ENCODE results near the gene FERMT1.

The FERMT1 gene

DNA sequence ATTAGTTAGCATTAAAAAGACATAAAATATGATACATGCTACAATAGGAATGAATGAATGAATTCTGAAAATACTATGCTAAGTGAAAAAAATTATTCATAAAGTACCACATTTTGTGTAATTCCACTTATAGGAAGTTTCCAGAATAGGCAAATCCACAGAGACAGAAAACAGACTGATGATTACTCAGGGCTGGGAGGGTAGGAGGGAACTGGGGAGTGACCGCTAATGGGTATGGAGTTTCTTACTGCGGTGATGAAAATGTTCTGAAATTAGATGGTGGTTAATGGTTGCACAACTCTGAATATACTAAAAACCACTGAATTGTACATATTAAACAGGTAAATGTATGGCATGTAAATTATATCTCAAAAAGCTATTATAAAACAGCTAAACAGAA is 22.6 kb downstream of the FERMT1 start:
- Histone ChIP-seq H3K27ac (ENCODE audit: insufficient read depth, low read length, poor library complexity, severe bottlenecking) (no peak overlapping the region), H3K9me3 (ENCODE audit: control insufficient read depth, low read length) (no peaks in the 10 kb centered on the region), H3K4me3 (ENCODE audit: insufficient read depth, low read depth, low read length, poor library complexity, severe bottlenecking) (no peak overlapping the region), H3K4me1 (ENCODE audit: control insufficient read depth, insufficient read depth, low read length, poor library complexity, severe bottlenecking) (no peaks in the 10 kb centered on the region), H3K27me3 (replicated peaks; ENCODE audit: control insufficient read depth, insufficient read depth, low read length, poor library complexity, severe bottlenecking) (no peaks in the 10 kb centered on the region), H3K36me3 (ENCODE audit: control insufficient read depth, insufficient read depth, low read length) (no peaks in the 10 kb centered on the region)
- DNase-seq: no peak

- no peak overlapping the region for H3K4me3 ChIP-seq (ENCODE audit: insufficient read depth, low read depth, low read length, poor library complexity, severe bottlenecking)
- H3K36me3 ChIP-seq (ENCODE audit: control insufficient read depth, insufficient read depth, low read length): no peaks in the 10 kb centered on the region
- H3K27ac ChIP-seq (ENCODE audit: insufficient read depth, low read length, poor library complexity, severe bottlenecking): no peak overlapping the region
- H3K9me3 ChIP-seq (ENCODE audit: control insufficient read depth, low read length): no peaks in the 10 kb centered on the region
- H3K4me1 ChIP-seq (ENCODE audit: control insufficient read depth, insufficient read depth, low read length, poor library complexity, severe bottlenecking): no peaks in the 10 kb centered on the region
- no peak for DNase-seq
- H3K27me3 ChIP-seq (replicated peaks; ENCODE audit: control insufficient read depth, insufficient read depth, low read length, poor library complexity, severe bottlenecking): no peaks in the 10 kb centered on the region
Observed at GRCh38 chr20:6099819-6100218, 23.0 kb downstream of the FERMT1 start.

DNA sequence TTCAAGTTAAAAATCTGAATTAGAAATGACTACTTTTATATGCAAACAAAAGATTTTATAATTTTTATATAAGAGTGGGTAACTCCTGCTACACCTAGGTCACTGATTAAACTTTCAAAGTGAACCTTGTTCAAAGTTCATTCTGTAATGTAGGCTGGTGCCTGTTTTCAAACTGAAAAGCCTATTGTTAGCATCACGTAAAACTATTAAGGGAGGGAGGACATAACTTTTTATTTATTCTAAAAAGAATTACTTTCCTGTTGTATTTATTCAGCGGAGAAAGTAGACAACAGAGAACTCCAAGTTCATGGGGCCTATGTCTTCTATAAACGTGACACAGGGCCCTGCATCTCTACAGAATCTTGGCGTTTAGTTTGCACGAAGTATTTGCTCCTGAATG is 27.4 kb downstream of the FERMT1 start:
- Histone ChIP-seq H3K27me3 (replicated peaks; ENCODE audit: control insufficient read depth, insufficient read depth, low read length, poor library complexity, severe bottlenecking) (no peaks in the 10 kb centered on the region), H3K27ac (ENCODE audit: insufficient read depth, low read length, poor library complexity, severe bottlenecking) (no peak overlapping the region), H3K4me3 (ENCODE audit: insufficient read depth, low read depth, low read length, poor library complexity, severe bottlenecking) (no peak overlapping the region), H3K4me1 (ENCODE audit: control insufficient read depth, insufficient read depth, low read length, poor library complexity, severe bottlenecking) (no peaks in the 10 kb centered on the region), H3K9me3 (ENCODE audit: control insufficient read depth, low read length) (no peaks in the 10 kb centered on the region), H3K36me3 (ENCODE audit: control insufficient read depth, insufficient read depth, low read length) (no peaks in the 10 kb centered on the region)
- DNase-seq: no peak

- no peaks in the 10 kb centered on the region for H3K27me3 ChIP-seq (replicated peaks; ENCODE audit: control insufficient read depth, insufficient read depth, low read length, poor library complexity, severe bottlenecking)
- H3K4me3 ChIP-seq (ENCODE audit: insufficient read depth, low read depth, low read length, poor library complexity, severe bottlenecking): no peak overlapping the region
- no peak overlapping the region for H3K27ac ChIP-seq (ENCODE audit: insufficient read depth, low read length, poor library complexity, severe bottlenecking)
- H3K9me3 ChIP-seq (ENCODE audit: control insufficient read depth, low read length): no peaks in the 10 kb centered on the region
- H3K36me3 ChIP-seq (ENCODE audit: control insufficient read depth, insufficient read depth, low read length): no peaks in the 10 kb centered on the region
- no peaks in the 10 kb centered on the region for H3K4me1 ChIP-seq (ENCODE audit: control insufficient read depth, insufficient read depth, low read length, poor library complexity, severe bottlenecking)
- no peak for DNase-seq
Observed at GRCh38 chr20:6094565-6094964, 28.3 kb downstream of the FERMT1 start.

DNA sequence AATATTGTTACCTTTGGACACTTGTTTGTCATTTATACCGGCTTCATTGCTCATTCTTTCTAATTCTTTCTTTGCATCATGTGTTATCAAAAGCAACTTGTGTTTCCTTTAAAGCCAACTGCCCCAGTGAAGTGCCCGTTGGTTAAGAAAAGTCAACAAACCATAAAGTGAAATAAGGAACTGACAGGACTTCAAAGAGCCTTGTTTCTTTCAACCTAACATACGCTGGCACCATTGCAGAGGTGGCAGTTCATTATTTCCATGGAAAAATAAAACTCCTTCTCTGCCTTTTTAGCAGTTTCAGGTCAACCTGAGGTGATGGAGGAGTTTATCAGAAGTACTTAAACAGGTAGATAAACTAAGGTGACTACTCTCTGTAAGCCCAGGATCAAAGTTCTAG is 28.8 kb downstream of the FERMT1 start:
- DNase-seq: no peak
- Histone ChIP-seq H3K4me3 (ENCODE audit: insufficient read depth, low read depth, low read length, poor library complexity, severe bottlenecking) (no peak overlapping the region), H3K9me3 (ENCODE audit: control insufficient read depth, low read length) (no peaks in the 10 kb centered on the region), H3K27me3 (replicated peaks; ENCODE audit: control insufficient read depth, insufficient read depth, low read length, poor library complexity, severe bottlenecking) (no peaks in the 10 kb centered on the region), H3K4me1 (ENCODE audit: control insufficient read depth, insufficient read depth, low read length, poor library complexity, severe bottlenecking) (no peaks in the 10 kb centered on the region), H3K36me3 (ENCODE audit: control insufficient read depth, insufficient read depth, low read length) (no peaks in the 10 kb centered on the region), H3K27ac (ENCODE audit: insufficient read depth, low read length, poor library complexity, severe bottlenecking) (no peak overlapping the region)

- H3K9me3 ChIP-seq (ENCODE audit: control insufficient read depth, low read length): no peaks in the 10 kb centered on the region
- H3K4me3 ChIP-seq (ENCODE audit: insufficient read depth, low read depth, low read length, poor library complexity, severe bottlenecking): no peak overlapping the region
- H3K4me1 ChIP-seq (ENCODE audit: control insufficient read depth, insufficient read depth, low read length, poor library complexity, severe bottlenecking): no peaks in the 10 kb centered on the region
- no peaks in the 10 kb centered on the region for H3K36me3 ChIP-seq (ENCODE audit: control insufficient read depth, insufficient read depth, low read length)
- no peaks in the 10 kb centered on the region for H3K27me3 ChIP-seq (replicated peaks; ENCODE audit: control insufficient read depth, insufficient read depth, low read length, poor library complexity, severe bottlenecking)
- H3K27ac ChIP-seq (ENCODE audit: insufficient read depth, low read length, poor library complexity, severe bottlenecking): no peak overlapping the region
- DNase-seq: no peak
Observed at GRCh38 chr20:6091661-6092060, 31.2 kb downstream of the FERMT1 start.

DNA sequence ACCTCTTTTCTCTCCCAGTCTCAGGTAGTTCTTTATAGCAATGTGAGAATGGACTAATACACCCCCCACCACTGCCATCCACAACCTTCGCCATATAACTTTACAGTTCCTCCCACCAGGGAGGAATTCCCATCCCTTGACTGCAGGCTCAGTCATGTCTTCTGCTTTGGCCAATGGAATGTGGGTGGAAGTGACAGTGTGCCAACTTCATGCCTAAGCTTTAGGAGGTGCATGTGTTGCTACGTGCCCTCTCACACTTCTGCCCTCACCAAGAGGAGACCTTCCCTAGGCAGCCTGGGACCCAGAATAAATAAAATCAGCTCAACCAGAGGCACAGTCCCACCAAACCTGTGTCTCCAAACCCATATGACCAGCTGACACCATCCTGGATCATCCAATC is 36.0 kb downstream of the FERMT1 start:
- Histone ChIP-seq H3K27me3 (replicated peaks; ENCODE audit: control insufficient read depth, insufficient read depth, low read length, poor library complexity, severe bottlenecking) (no peaks in the 10 kb centered on the region), H3K4me1 (ENCODE audit: control insufficient read depth, insufficient read depth, low read length, poor library complexity, severe bottlenecking) (no peaks in the 10 kb centered on the region), H3K4me3 (ENCODE audit: insufficient read depth, low read depth, low read length, poor library complexity, severe bottlenecking) (no peak overlapping the region), H3K36me3 (ENCODE audit: control insufficient read depth, insufficient read depth, low read length) (no peaks in the 10 kb centered on the region), H3K27ac (ENCODE audit: insufficient read depth, low read length, poor library complexity, severe bottlenecking) (no peak overlapping the region), H3K9me3 (ENCODE audit: control insufficient read depth, low read length) (no peaks in the 10 kb centered on the region)
- DNase-seq: no peak

- Histone ChIP-seq H3K27ac (ENCODE audit: insufficient read depth, low read length, poor library complexity, severe bottlenecking) (no peak overlapping the region), H3K36me3 (ENCODE audit: control insufficient read depth, insufficient read depth, low read length) (no peaks in the 10 kb centered on the region), H3K27me3 (replicated peaks; ENCODE audit: control insufficient read depth, insufficient read depth, low read length, poor library complexity, severe bottlenecking) (no peaks in the 10 kb centered on the region), H3K9me3 (ENCODE audit: control insufficient read depth, low read length) (no peaks in the 10 kb centered on the region), H3K4me3 (ENCODE audit: insufficient read depth, low read depth, low read length, poor library complexity, severe bottlenecking) (no peak overlapping the region), H3K4me1 (ENCODE audit: control insufficient read depth, insufficient read depth, low read length, poor library complexity, severe bottlenecking) (no peaks in the 10 kb centered on the region)
- DNase-seq: no peak
Observed at GRCh38 chr20:6083926-6084325, 38.9 kb downstream of the FERMT1 start.

DNA sequence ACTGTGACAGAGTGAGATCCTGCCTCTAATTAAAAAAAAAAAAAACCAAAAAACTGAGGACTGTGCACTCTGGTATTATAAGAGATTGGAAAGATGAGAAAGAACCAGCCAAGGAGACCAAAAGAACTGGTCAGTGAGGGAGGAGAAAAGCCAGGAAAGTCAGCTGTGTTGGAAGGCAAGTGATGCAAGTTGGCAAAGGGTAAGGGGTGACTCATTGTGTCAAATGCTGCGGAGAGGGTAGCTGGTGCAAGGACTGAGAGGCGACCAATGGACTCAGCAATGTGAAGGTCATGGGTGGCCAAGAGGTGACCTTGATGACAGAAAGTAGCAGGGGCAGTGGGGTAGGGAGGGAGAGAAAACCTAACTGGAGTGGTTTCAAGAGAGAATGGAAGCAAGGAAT is 41.6 kb downstream of the FERMT1 start:
- no peaks in the 10 kb centered on the region for H3K9me3 ChIP-seq (ENCODE audit: control insufficient read depth, low read length)
- no peak overlapping the region for H3K27ac ChIP-seq (ENCODE audit: insufficient read depth, low read length, poor library complexity, severe bottlenecking)
- no peaks in the 10 kb centered on the region for H3K27me3 ChIP-seq (replicated peaks; ENCODE audit: control insufficient read depth, insufficient read depth, low read length, poor library complexity, severe bottlenecking)
- H3K36me3 ChIP-seq (ENCODE audit: control insufficient read depth, insufficient read depth, low read length): no peaks in the 10 kb centered on the region
- H3K4me1 ChIP-seq (ENCODE audit: control insufficient read depth, insufficient read depth, low read length, poor library complexity, severe bottlenecking): no peaks in the 10 kb centered on the region
- DNase-seq: no peak
- no peak overlapping the region for H3K4me3 ChIP-seq (ENCODE audit: insufficient read depth, low read depth, low read length, poor library complexity, severe bottlenecking)

GRCh38 chr20:6079016-6079415 is 43.8 kb downstream of the FERMT1 start:
- Histone ChIP-seq H3K4me1 (ENCODE audit: control insufficient read depth, insufficient read depth, low read length, poor library complexity, severe bottlenecking) (no peaks in the 10 kb centered on the region), H3K27me3 (replicated peaks; ENCODE audit: control insufficient read depth, insufficient read depth, low read length, poor library complexity, severe bottlenecking) (no peaks in the 10 kb centered on the region), H3K9me3 (ENCODE audit: control insufficient read depth, low read length) (no peaks in the 10 kb centered on the region), H3K27ac (ENCODE audit: insufficient read depth, low read length, poor library complexity, severe bottlenecking) (no peak overlapping the region), H3K4me3 (ENCODE audit: insufficient read depth, low read depth, low read length, poor library complexity, severe bottlenecking) (no peak overlapping the region), H3K36me3 (ENCODE audit: control insufficient read depth, insufficient read depth, low read length) (no peaks in the 10 kb centered on the region)
- no peak for DNase-seq
